ENCODE results near the gene BYSL.

- TF ChIP-seq CTCF (IDR thresholded peaks at IDR 0.05; ENCODE audit: extremely low read depth in 1 of 2, insufficient read depth in 1 of 2, low read depth in 1 of 2, low read length in 2 of 2) (no peak), POLR2A (IDR thresholded peaks at IDR 0.05; ENCODE audit: low read depth, low read length) (no peak), EZH2 (IDR thresholded peaks at IDR 0.05; ENCODE audit: borderline replicate concordance, low read depth, low read length, severe bottlenecking) (no peak), POLR2AphosphoS5 (IDR thresholded peaks at IDR 0.05; ENCODE audit: insufficient read depth, low read depth, low read length) (no peak), MAX (IDR thresholded peaks at IDR 0.05; ENCODE audit: insufficient read depth, insufficient read length) (no peak), JUN (IDR thresholded peaks at IDR 0.05; ENCODE audit: borderline replicate concordance, insufficient read depth, insufficient read length, low read depth) (no peak), GATA2 (IDR thresholded peaks at IDR 0.05; ENCODE audit: insufficient read depth, insufficient read length, low read depth, low read length) (no peak), FOS (IDR thresholded peaks at IDR 0.05; ENCODE audit: borderline replicate concordance, insufficient read depth, low read length) (no peak), MYC (IDR thresholded peaks at IDR 0.05; ENCODE audit: low read depth, low read length) (no peak)
Observed at GRCh38 chr6:41874741-41875140, 46.6 kb upstream of the BYSL start.

Data from endothelial cell of umbilical vein (primary cell).